GM12865 (cell line): Measurements from ENCODE around the gene RNF187.

Experiments used
- DNase-seq: peaks from one replicate; pipeline ENCODE4 v3.0.0; 2010; ENCODE audit warnings: low read depth
- H3K4me3 ChIP-seq: 2 replicates; pipeline ENCODE4 v1.5.1; 2011; ENCODE audit warnings: mild to moderate bottlenecking, low read depth, low read length, control low read depth
- TF ChIP-seq, protein P1 (sequence below): IDR thresholded peaks from 2 replicates; pipeline ENCODE4 v1.5.1; 2011; ENCODE audit warnings: low read length, control low read depth, low read depth, inconsistent platforms; ENCODE audit not compliant: insufficient read depth; ENCODE audit errors: missing control alignments

RNF187 gene

DNA sequence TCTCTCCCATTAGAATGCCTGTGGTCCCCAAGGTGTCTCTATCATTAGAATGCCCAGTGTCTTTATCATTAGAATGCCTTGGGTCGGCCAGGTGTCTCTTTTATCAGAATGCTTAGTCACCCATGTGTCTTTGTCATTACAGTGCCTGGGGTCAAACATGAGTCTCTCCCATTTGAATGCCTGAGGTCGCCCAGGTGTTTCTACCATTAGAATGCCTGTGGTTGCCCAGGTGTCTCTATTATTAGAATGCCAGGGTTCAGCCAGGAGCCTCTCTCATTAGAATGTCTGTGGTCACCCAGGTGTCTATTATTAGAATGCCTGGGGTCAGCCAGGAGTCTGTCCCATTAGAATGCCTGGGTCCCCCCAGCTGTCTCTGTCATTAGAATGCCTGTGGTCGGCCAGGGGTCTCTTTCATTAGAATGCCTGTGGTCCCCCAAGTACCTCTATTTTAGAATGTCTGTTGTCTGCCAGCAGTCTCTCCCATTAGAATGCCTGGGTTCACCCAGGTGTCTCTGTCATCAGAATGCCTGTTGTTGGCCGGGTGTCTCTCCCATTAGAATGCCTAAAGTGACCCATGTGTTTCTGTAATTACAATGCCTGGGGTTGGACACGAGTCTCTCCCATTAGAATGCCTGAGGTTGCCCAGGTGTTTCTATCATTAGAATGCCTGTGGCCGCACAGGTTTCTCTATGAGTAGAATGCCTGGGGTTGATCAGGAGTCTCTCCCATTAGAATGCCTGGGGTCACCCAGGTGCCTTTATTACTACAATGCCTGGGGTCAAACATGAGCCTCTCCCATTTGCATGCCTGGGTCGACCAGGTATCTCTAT, 57.1 kb downstream of the RNF187 start:
- TF ChIP-seq, protein P1, sequence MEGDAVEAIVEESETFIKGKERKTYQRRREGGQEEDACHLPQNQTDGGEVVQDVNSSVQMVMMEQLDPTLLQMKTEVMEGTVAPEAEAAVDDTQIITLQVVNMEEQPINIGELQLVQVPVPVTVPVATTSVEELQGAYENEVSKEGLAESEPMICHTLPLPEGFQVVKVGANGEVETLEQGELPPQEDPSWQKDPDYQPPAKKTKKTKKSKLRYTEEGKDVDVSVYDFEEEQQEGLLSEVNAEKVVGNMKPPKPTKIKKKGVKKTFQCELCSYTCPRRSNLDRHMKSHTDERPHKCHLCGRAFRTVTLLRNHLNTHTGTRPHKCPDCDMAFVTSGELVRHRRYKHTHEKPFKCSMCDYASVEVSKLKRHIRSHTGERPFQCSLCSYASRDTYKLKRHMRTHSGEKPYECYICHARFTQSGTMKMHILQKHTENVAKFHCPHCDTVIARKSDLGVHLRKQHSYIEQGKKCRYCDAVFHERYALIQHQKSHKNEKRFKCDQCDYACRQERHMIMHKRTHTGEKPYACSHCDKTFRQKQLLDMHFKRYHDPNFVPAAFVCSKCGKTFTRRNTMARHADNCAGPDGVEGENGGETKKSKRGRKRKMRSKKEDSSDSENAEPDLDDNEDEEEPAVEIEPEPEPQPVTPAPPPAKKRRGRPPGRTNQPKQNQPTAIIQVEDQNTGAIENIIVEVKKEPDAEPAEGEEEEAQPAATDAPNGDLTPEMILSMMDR: no peak
- no peak overlapping the region for H3K4me3 ChIP-seq
- no peak for DNase-seq

DNA sequence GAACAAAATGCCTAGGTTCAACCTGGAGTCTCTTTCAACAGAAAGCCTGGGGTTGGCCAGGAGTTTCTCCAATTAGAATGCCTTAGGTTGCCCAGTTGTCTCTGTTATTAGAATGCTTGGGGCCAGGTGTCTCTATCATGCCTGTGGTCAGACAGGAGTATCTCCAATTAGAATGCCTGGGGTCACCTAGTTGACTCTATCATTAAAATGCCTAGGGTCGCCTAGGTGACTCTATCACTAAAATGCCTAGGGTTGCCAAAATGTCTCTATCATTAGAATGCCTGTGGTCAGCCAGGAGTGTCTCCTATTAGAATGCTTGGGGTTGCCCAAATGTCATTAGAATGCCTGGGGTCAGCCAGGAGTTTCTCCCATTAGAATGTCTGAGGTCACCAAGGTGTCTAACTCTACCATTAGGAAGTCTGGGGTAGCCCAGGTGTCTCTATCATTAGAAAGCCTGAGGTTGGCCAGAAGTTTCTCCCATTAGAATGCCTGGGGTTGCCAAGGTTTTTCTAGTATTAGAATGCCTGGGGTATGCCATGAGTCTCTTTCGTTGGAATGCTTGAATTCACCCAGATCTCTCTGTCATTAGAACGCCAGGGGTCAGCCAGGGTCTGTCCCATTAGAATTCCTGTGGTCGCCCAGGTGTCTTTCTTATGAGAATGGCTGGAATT, 57.9 kb downstream of the RNF187 start:
- DNase-seq: no peak
- H3K4me3 ChIP-seq: no peak overlapping the region
- TF ChIP-seq, protein P1: no peak
